Measurements from ENCODE around the gene FOCAD. TPM values are rescaled to one million over a fixed set of nuclear protein-coding genes. Genes with fewer than 3 reads are reported as not detected.

Gene FOCAD
- total RNA-seq, 1 experiment from 2014 or later = 40.7 TPM

GRCh38 chr9:20962536-20963225 lies 278.6 kb downstream of the FOCAD start:
- no peaks in the 10 kb centered on the region for H3K4me1 ChIP-seq (ENCODE audit: control insufficient read depth in 1 of 2, insufficient read depth in 2 of 2, low read length in 2 of 2)
- RAD21 ChIA-PET (ENCODE audit: low non-redundant PET in 1 of 2, low total read pairs in 2 of 2, uncharacterized antibody in 2 of 2, unreplicated experiment in 2 of 2) = no interaction called here
- H3K27ac ChIP-seq (ENCODE audit: low read depth, low read length) = no peak overlapping the region
- ATAC-seq = no peak
- no peaks in the 10 kb centered on the region for H4K20me1 ChIP-seq (ENCODE audit: insufficient read depth)
- no peaks in the 10 kb centered on the region for H3K9me2 ChIP-seq (ENCODE audit: insufficient read depth)
- TF ChIP-seq POLR2A (IDR thresholded peaks at IDR 0.05; ENCODE audit: borderline replicate concordance, extremely low read depth, insufficient read depth, insufficient read length) (no peak), JUND (IDR thresholded peaks at IDR 0.05) (no peak), SP1 (IDR thresholded peaks at IDR 0.05; ENCODE audit: low read depth) (no peak), SIN3A (IDR thresholded peaks at IDR 0.05; ENCODE audit: low read depth) (no peak), MAX (IDR thresholded peaks at IDR 0.05) (no peak), CBX3 (IDR thresholded peaks at IDR 0.05; ENCODE audit: low read depth) (no peak), RAD21 (IDR thresholded peaks at IDR 0.05; ENCODE audit: low read depth) (no peak), ELF1 (IDR thresholded peaks at IDR 0.05; ENCODE audit: borderline replicate concordance, low read depth) (no peak), ATF3 (IDR thresholded peaks at IDR 0.05) (no peak), CEBPB (IDR thresholded peaks at IDR 0.05; ENCODE audit: low read depth) (no peak), ZNF274 (IDR thresholded peaks at IDR 0.05; ENCODE audit: low read depth, low read length) (no peak), REST (IDR thresholded peaks at IDR 0.05; ENCODE audit: low read depth) (no peak), TCF7L2 (IDR thresholded peaks at IDR 0.05; ENCODE audit: borderline replicate concordance, extremely low read depth, insufficient read depth, insufficient read length) (no peak), POLR2AphosphoS5 (IDR thresholded peaks at IDR 0.05; ENCODE audit: low read depth, low read length) (no peak), EZH2 (IDR thresholded peaks at IDR 0.05) (no peak)
- no peak overlapping the region for H3K9ac ChIP-seq (ENCODE audit: low read length)
- no peaks in the 10 kb centered on the region for H3K27me3 ChIP-seq (ENCODE audit: insufficient read depth, low read length)
- H2AFZ ChIP-seq (ENCODE audit: low read depth, low read length, poor library complexity, severe bottlenecking) = no peak overlapping the region
- no peak overlapping the region for H3K4me2 ChIP-seq (ENCODE audit: low read length)
- CTCF ChIA-PET = no interaction called here
- BruUV-seq (replicated peaks) = no TSS peak
- POLR2A ChIA-PET = no interaction called here
- H3K36me3 ChIP-seq (ENCODE audit: control insufficient read depth in 1 of 2, insufficient read depth in 2 of 2, low read length in 2 of 2) = no peaks in the 10 kb centered on the region
- H3K4me3 ChIP-seq (replicated peaks in 1 of 2; ENCODE audit: low read depth in 1 of 2, low read length in 2 of 2) = no peak overlapping the region
- H3K9me3 ChIP-seq (ENCODE audit: control insufficient read depth in 1 of 2, insufficient read depth in 1 of 2, low read depth in 1 of 2, low read length in 2 of 2) = no peaks in the 10 kb centered on the region
- no peak for DNase-seq (ENCODE audit: low read depth, low spot score)
- intact Hi-C loops (cut with micrococcal nuclease) = no loop called here
- no peaks in the 10 kb centered on the region for H3K79me2 ChIP-seq (ENCODE audit: insufficient read depth, low read length)

Measured in HCT116 (cell line).